Keratinocyte (primary cell): Measurements from ENCODE around the gene MFSD2A. TPM values are rescaled to one million over a fixed set of nuclear protein-coding genes. Genes with fewer than 3 reads are reported as not detected.
A peak's percentile ranks its signal among the peaks of the same experiment; 100 is the strongest.

Source experiments
- DNase-seq: peaks from one replicate; pipeline ENCODE4 v3.0.0-alpha.2; 2011; ENCODE audit warnings: low read depth, missing footprints, low spot score
- FAIRE-seq: peaks from 2 replicates; lab custom pipeline; 2011; peaks lifted over from hg19 to GRCh38; lab: Jason Lieb, UNC
- H2AFZ ChIP-seq: 2 replicates; pipeline ENCODE4 v1.6.0; 2012; ENCODE audit warnings: low read length, control low read depth, inconsistent platforms; ENCODE audit not compliant: control insufficient read depth
- H3K27ac ChIP-seq: 2 replicates; pipeline ENCODE4 v1.5.1; 2011; ENCODE audit warnings: low read length; ENCODE audit not compliant: control insufficient read depth, insufficient read depth
- H3K27me3 ChIP-seq: 3 replicates; pipeline ENCODE4 v1.6.0; 2011; ENCODE audit warnings: low read length; ENCODE audit not compliant: control insufficient read depth, insufficient read depth; ENCODE audit errors: extremely low read depth
- H3K36me3 ChIP-seq, 2 experiments: 2 replicates in 1 of 2; 3 replicates in 1 of 2; pipeline ENCODE4 v1.5.1; 2011; ENCODE audit warnings: low read length in 2 of 2, mild to moderate bottlenecking in 1 of 2; ENCODE audit not compliant: control insufficient read depth in 2 of 2, insufficient read depth in 2 of 2; ENCODE audit errors: extremely low read depth in 1 of 2
- H3K4me1 ChIP-seq: 3 replicates; pipeline ENCODE4 v1.5.1; 2011; ENCODE audit warnings: low read length; ENCODE audit not compliant: control insufficient read depth, insufficient read depth; ENCODE audit errors: extremely low read depth
- H3K4me2 ChIP-seq: 3 replicates; pipeline ENCODE4 v1.6.0; 2011; ENCODE audit warnings: low read depth, low read length; ENCODE audit not compliant: control insufficient read depth, insufficient read depth; ENCODE audit errors: extremely low read depth
- H3K4me3 ChIP-seq, 3 experiments: fragments of 200-600 bp in 1 of 3; sonication (generic) in 1 of 3; 2 replicates in 2 of 3; 3 replicates in 1 of 3; pipeline ENCODE4 v1.5.1; 2011 to 2016; ENCODE audit warnings: low read length in 3 of 3, mild to moderate bottlenecking in 3 of 3, control low read depth in 2 of 3, inconsistent platforms in 1 of 3, low read depth in 1 of 3, mixed read lengths in 1 of 3, mixed run types in 1 of 3, moderate library complexity in 1 of 3; ENCODE audit not compliant: control insufficient read depth in 2 of 3, insufficient read depth in 2 of 3; ENCODE audit errors: extremely low read depth in 1 of 3
- H3K79me2 ChIP-seq: 2 replicates; pipeline ENCODE4 v1.6.0; 2012; ENCODE audit warnings: low read length; ENCODE audit not compliant: control insufficient read depth, insufficient read depth
- H3K9ac ChIP-seq: 3 replicates; pipeline ENCODE4 v1.6.0; 2011; ENCODE audit warnings: low read length; ENCODE audit not compliant: control insufficient read depth, insufficient read depth; ENCODE audit errors: extremely low read depth
- H3K9me1 ChIP-seq: 3 replicates; pipeline ENCODE4 v1.6.0; 2011; ENCODE audit warnings: low read length; ENCODE audit not compliant: control insufficient read depth, insufficient read depth; ENCODE audit errors: extremely low read depth
- H3K9me3 ChIP-seq: 2 replicates; pipeline ENCODE4 v1.5.1; 2012; ENCODE audit warnings: low read depth, low read length; ENCODE audit not compliant: control insufficient read depth
- H4K20me1 ChIP-seq: 3 replicates; pipeline ENCODE4 v1.6.0; 2011; ENCODE audit warnings: low read length; ENCODE audit not compliant: control insufficient read depth, insufficient read depth; ENCODE audit errors: extremely low read depth
- EZH2 ChIP-seq: IDR thresholded peaks from one replicate; pipeline ENCODE4 v1.6.1; 2012; ENCODE audit warnings: inconsistent platforms, mild to moderate bottlenecking, low read length, moderate library complexity
- dilution Hi-C: fragments of 300-500 bp; cut with MboI; formaldehyde crosslinking; loops from one replicate; pipeline ENCODE4 v1.7.0; 2020; ENCODE audit warnings: low sequenced_read_pairs; ENCODE audit not compliant: extremely low pct_ligation_motif_present
- polyA plus RNA-seq, 5 experiments: library from polyadenylated mRNA; depleted of rRNA in 3 of 5; stranded (reverse) in 3 of 5; stranded (forward) in 1 of 5; unstranded in 1 of 5; fragments of >200 nt; gene quantifications; 1 replicate in 1 of 5; 2 replicates in 3 of 5; 3 replicates in 1 of 5; pipeline versions ENCODE4 v1.2.1 to v1.2.3, GENCODE V29; 2011 to 2012; ENCODE audit warnings: missing spikeins in 2 of 5, low read depth in 1 of 5, low replicate concordance in 1 of 5
- TF ChIP-seq, protein P1 (sequence below), 3 experiments: IDR thresholded peaks in 1 of 3; conservative IDR thresholded peaks in 1 of 3; optimal IDR thresholded peaks in 1 of 3; 2 replicates in 2 of 3; 3 replicates in 1 of 3; pipeline versions ENCODE3 to v1.5.1; 2011; ENCODE audit warnings: low read length in 3 of 3, mild to moderate bottlenecking in 3 of 3, moderate library complexity in 2 of 3, control low read depth in 1 of 3, inconsistent platforms in 1 of 3; ENCODE audit not compliant: insufficient read depth in 2 of 3; ENCODE audit errors: extremely low read depth in 1 of 3

Gene MFSD2A
- polyA plus RNA-seq, 1 donor (not counting 4 experiments of a cell fraction or from before 2014, with no cell fraction given) = 50.1 TPM

DNA sequence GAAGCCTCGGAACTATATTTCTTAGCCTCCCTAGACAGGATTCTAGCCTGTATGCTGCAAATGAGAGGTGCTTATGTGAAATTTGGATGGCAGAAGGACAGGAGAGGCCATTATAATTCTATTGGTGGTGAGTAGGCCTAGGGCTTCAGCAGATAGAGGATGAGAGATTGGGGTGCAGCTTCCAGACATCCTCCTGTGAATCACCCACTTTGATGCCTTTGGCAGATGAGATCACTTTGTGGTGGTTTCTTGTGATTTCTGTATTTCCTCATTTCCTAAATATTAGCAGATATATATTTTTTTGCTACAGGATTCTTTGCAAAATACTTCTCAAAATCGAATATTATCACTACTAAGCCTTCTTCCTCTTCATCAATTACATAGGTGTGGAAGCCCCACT is 37.3 kb downstream of the MFSD2A start:
- dilution Hi-C loops = no loop called here

GRCh38 chr1:39992888-39993287 is 37.9 kb downstream of the MFSD2A start:
- no peaks in the 10 kb centered on the region for H4K20me1 ChIP-seq
- no peaks in the 10 kb centered on the region for H3K9me3 ChIP-seq
- no peaks in the 10 kb centered on the region for H3K27me3 ChIP-seq
- DNase-seq = no peak
- H3K27ac ChIP-seq = no peak overlapping the region
- dilution Hi-C loops = no loop called here
- peaks cover 31% of the 10 kb centered on the region for H3K4me1 ChIP-seq
- H3K79me2 ChIP-seq = no peaks in the 10 kb centered on the region
- H3K4me3 ChIP-seq = no peak overlapping the region
- no peaks in the 10 kb centered on the region for H3K9me1 ChIP-seq
- no peak overlapping the region for H3K4me2 ChIP-seq
- TF ChIP-seq, protein P1, sequence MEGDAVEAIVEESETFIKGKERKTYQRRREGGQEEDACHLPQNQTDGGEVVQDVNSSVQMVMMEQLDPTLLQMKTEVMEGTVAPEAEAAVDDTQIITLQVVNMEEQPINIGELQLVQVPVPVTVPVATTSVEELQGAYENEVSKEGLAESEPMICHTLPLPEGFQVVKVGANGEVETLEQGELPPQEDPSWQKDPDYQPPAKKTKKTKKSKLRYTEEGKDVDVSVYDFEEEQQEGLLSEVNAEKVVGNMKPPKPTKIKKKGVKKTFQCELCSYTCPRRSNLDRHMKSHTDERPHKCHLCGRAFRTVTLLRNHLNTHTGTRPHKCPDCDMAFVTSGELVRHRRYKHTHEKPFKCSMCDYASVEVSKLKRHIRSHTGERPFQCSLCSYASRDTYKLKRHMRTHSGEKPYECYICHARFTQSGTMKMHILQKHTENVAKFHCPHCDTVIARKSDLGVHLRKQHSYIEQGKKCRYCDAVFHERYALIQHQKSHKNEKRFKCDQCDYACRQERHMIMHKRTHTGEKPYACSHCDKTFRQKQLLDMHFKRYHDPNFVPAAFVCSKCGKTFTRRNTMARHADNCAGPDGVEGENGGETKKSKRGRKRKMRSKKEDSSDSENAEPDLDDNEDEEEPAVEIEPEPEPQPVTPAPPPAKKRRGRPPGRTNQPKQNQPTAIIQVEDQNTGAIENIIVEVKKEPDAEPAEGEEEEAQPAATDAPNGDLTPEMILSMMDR (optimal IDR thresholded peaks at IDR 0.05 in 1 of 3, IDR thresholded peaks at IDR 0.05 in 1 of 3, conservative IDR thresholded peaks at IDR 0.05 in 1 of 3; ENCODE audit: extremely low read depth in 1 of 3, insufficient read depth in 2 of 3, low read length in 3 of 3) = no peak
- no peak for TF ChIP-seq EZH2
- no peak overlapping the region for H3K9ac ChIP-seq
- no peak for FAIRE-seq
- H2AFZ ChIP-seq = no peak overlapping the region
- no peaks in the 10 kb centered on the region for H3K36me3 ChIP-seq

More for the DNA sequence above, 37.3 kb downstream of the MFSD2A start:
- Histone ChIP-seq H3K27ac (peak overlapping the region; percentile 65), H2AFZ (peak overlapping the region; percentile 28), H3K27me3 (no peaks in the 10 kb centered on the region), H3K4me1 (peaks cover 33% of the 10 kb centered on the region), H3K36me3 (no peaks in the 10 kb centered on the region), H3K9me1 (no peaks in the 10 kb centered on the region), H3K4me2 (peak overlapping the region; percentile 20), H3K79me2 (no peaks in the 10 kb centered on the region), H3K9me3 (no peaks in the 10 kb centered on the region), H3K9ac (peak overlapping the region; percentile 23), H4K20me1 (no peaks in the 10 kb centered on the region), H3K4me3 (no peak overlapping the region)
- DNase-seq (no peak), FAIRE-seq (peak; percentile 52)
- no peak for TF ChIP-seq EZH2
- TF ChIP-seq, protein P1 (optimal IDR thresholded peaks at IDR 0.05 in 1 of 3, IDR thresholded peaks at IDR 0.05 in 1 of 3, conservative IDR thresholded peaks at IDR 0.05 in 1 of 3; ENCODE audit: extremely low read depth in 1 of 3, insufficient read depth in 2 of 3, low read length in 3 of 3) = no peak
